Measurements from ENCODE around the gene TOP1.
A peak's percentile ranks its signal among the peaks of the same experiment; 100 is the strongest.
"Not testable (repeated sequence)": the region's sequence is repeated elsewhere in the genome, so short reads cannot be mapped to it uniquely, and the experiment has no call there.

The TOP1 gene

GRCh38 chr20:41131594-41132387 lies 103.2 kb downstream of the TOP1 start:
- DNase-seq (ENCODE audit: extremely low spot score): no peak

GRCh38 chr20:41132388-41132775 lies 103.8 kb downstream of the TOP1 start:
- POLR2A ChIA-PET: not testable (repeated sequence)
- CTCF ChIA-PET: interaction anchor here (0.6 kb wide), 1 partner anchor 13 kb away, joined by 4 read pairs; no protein-coding TSS in a partner anchor

More at GRCh38 chr20:41131594-41132387, 103.2 kb downstream of the TOP1 start:
- TF ChIP-seq TARDBP (IDR thresholded peaks at IDR 0.05): no peak
- TF ChIP-seq ARNT (IDR thresholded peaks at IDR 0.05): no peak
- no peak for TF ChIP-seq FOXM1 (IDR thresholded peaks at IDR 0.05; ENCODE audit: borderline replicate concordance)
- TF ChIP-seq ELF4 (IDR thresholded peaks at IDR 0.05): no peak
- no peak for TF ChIP-seq CTBP1 (IDR thresholded peaks at IDR 0.05; ENCODE audit: borderline replicate concordance)
- TF ChIP-seq BHLHE40 (IDR thresholded peaks at IDR 0.05; ENCODE audit: borderline replicate concordance): no peak
- TF ChIP-seq L3MBTL2 (conservative IDR thresholded peaks at IDR 0.05): no peak
- TF ChIP-seq PKNOX1 (IDR thresholded peaks at IDR 0.05): no peak
- no peak for TF ChIP-seq SP1 (IDR thresholded peaks at IDR 0.05)
- no peak for TF ChIP-seq FOXK2 (IDR thresholded peaks at IDR 0.05)
- TF ChIP-seq ZNF384 (IDR thresholded peaks at IDR 0.05): no peak
- no peak for TF ChIP-seq SUZ12 (IDR thresholded peaks at IDR 0.05)
- TF ChIP-seq FOXA1 (IDR thresholded peaks at IDR 0.05): no peak
- TF ChIP-seq NFRKB (IDR thresholded peaks at IDR 0.05): no peak
- no peak for TF ChIP-seq LEF1 (IDR thresholded peaks at IDR 0.05; ENCODE audit: borderline replicate concordance)
- TF ChIP-seq HDGF (IDR thresholded peaks at IDR 0.05; ENCODE audit: borderline replicate concordance): no peak
- CTCF ChIA-PET: no interaction called here
- POLR2A ChIA-PET: no interaction called here

GRCh38 chr20:41133709-41134361 lies 105.2 kb downstream of the TOP1 start:
- no peak for TF ChIP-seq FOXA1 (IDR thresholded peaks at IDR 0.05)
- TF ChIP-seq FOXK2 (IDR thresholded peaks at IDR 0.05): no peak
- TF ChIP-seq SP1 (IDR thresholded peaks at IDR 0.05): no peak
- TF ChIP-seq BHLHE40 (IDR thresholded peaks at IDR 0.05; ENCODE audit: borderline replicate concordance): no peak
- TF ChIP-seq NFRKB (IDR thresholded peaks at IDR 0.05): no peak
- no peak for TF ChIP-seq L3MBTL2 (conservative IDR thresholded peaks at IDR 0.05)
- no peak for TF ChIP-seq HDGF (IDR thresholded peaks at IDR 0.05; ENCODE audit: borderline replicate concordance)
- no peak for TF ChIP-seq SUZ12 (IDR thresholded peaks at IDR 0.05)
- no peak for TF ChIP-seq TARDBP (IDR thresholded peaks at IDR 0.05)
- DNase-seq (ENCODE audit: extremely low spot score): no peak
- CTCF ChIA-PET: interaction anchor here (2.1 kb wide), 1 partner anchor 143 kb away, joined by 9 read pairs; no protein-coding TSS in a partner anchor
- POLR2A ChIA-PET: no interaction called here

More at GRCh38 chr20:41132388-41132775, 103.8 kb downstream of the TOP1 start:
- not testable (repeated sequence) for DNase-seq (ENCODE audit: extremely low spot score)

GRCh38 chr20:41134362-41135186 lies 106.0 kb downstream of the TOP1 start:
- DNase-seq (ENCODE audit: extremely low spot score): no peak
- ChIA-PET POLR2A (no interaction called here), CTCF (interaction anchor here (0.8 to 2.1 kb wide), 11 partner anchors 9 to 206 kb away, joined by 3 to 9 read pairs (median 6); partner anchors contain the start of gene LPIN3)
- no peak for TF ChIP-seq LEF1 (IDR thresholded peaks at IDR 0.05; ENCODE audit: borderline replicate concordance)
- TF ChIP-seq ZNF384 (IDR thresholded peaks at IDR 0.05): no peak
- no peak for TF ChIP-seq FOXK2 (IDR thresholded peaks at IDR 0.05)
- TF ChIP-seq NFRKB (IDR thresholded peaks at IDR 0.05): no peak
- no peak for TF ChIP-seq SP1 (IDR thresholded peaks at IDR 0.05)
- no peak for TF ChIP-seq FOXM1 (IDR thresholded peaks at IDR 0.05; ENCODE audit: borderline replicate concordance)
- no peak for TF ChIP-seq L3MBTL2 (conservative IDR thresholded peaks at IDR 0.05)
- no peak for TF ChIP-seq TARDBP (IDR thresholded peaks at IDR 0.05)
- TF ChIP-seq BHLHE40 (IDR thresholded peaks at IDR 0.05; ENCODE audit: borderline replicate concordance): no peak
- TF ChIP-seq HDGF (IDR thresholded peaks at IDR 0.05; ENCODE audit: borderline replicate concordance): no peak
- TF ChIP-seq ARNT (IDR thresholded peaks at IDR 0.05): no peak
- TF ChIP-seq ELF4 (IDR thresholded peaks at IDR 0.05): no peak
- no peak for TF ChIP-seq PKNOX1 (IDR thresholded peaks at IDR 0.05)
- no peak for TF ChIP-seq CTBP1 (IDR thresholded peaks at IDR 0.05; ENCODE audit: borderline replicate concordance)
- no peak for TF ChIP-seq FOXA1 (IDR thresholded peaks at IDR 0.05)
- TF ChIP-seq SUZ12 (IDR thresholded peaks at IDR 0.05): no peak

GRCh38 chr20:41135187-41135887 lies 106.7 kb downstream of the TOP1 start:
- POLR2A ChIA-PET: no interaction called here
- DNase-seq (ENCODE audit: extremely low spot score): peak; percentile 64
- TF ChIP-seq FOXM1 (IDR thresholded peaks at IDR 0.05; ENCODE audit: borderline replicate concordance): no peak
- TF ChIP-seq NFRKB (IDR thresholded peaks at IDR 0.05): no peak
- TF ChIP-seq FOXA1 (IDR thresholded peaks at IDR 0.05): no peak
- TF ChIP-seq PKNOX1 (IDR thresholded peaks at IDR 0.05): no peak
- TF ChIP-seq CTBP1 (IDR thresholded peaks at IDR 0.05; ENCODE audit: borderline replicate concordance): no peak
- no peak for TF ChIP-seq BHLHE40 (IDR thresholded peaks at IDR 0.05; ENCODE audit: borderline replicate concordance)
- no peak for TF ChIP-seq SUZ12 (IDR thresholded peaks at IDR 0.05)
- no peak for TF ChIP-seq L3MBTL2 (conservative IDR thresholded peaks at IDR 0.05)
- no peak for TF ChIP-seq ZNF384 (IDR thresholded peaks at IDR 0.05)
- TF ChIP-seq LEF1 (IDR thresholded peaks at IDR 0.05; ENCODE audit: borderline replicate concordance): no peak
- TF ChIP-seq ELF4 (IDR thresholded peaks at IDR 0.05): no peak
- TF ChIP-seq FOXK2 (IDR thresholded peaks at IDR 0.05): no peak
- CTCF ChIA-PET: interaction anchor here (0.6 to 2.1 kb wide), 14 partner anchors 9 to 255 kb away, joined by 3 to 9 read pairs (median 5); partner anchors contain the start of gene LPIN3
